Esophagus squamous epithelium (tissue), 5 donors: ENCODE data around the gene KREMEN1. TPM values are rescaled to one million over a fixed set of nuclear protein-coding genes. Genes with fewer than 3 reads are reported as not detected.
A peak's percentile ranks its signal among the peaks of the same experiment; 100 is the strongest.

Experiments used
- DNase-seq: peaks from one replicate; lab custom pipeline; 2025; lab: John Stamatoyannopoulos, UW
- H3K27ac ChIP-seq, 4 donors: fragments of 200-600 bp; sonication (generic); one replicate each; pipeline ENCODE4 v1.5.1; 2016 to 2019; ENCODE audit warnings: mild to moderate bottlenecking in 1 of 4
- H3K27me3 ChIP-seq, 4 donors: fragments of 200-600 bp; sonication (generic); 1 replicate in 3 of 4; 2 replicates in 1 of 4; pipeline versions ENCODE4 v1.5.1 to v1.6.0; 2017 to 2021; ENCODE audit warnings: antibody characterized with exemption in 1 of 4
- H3K36me3 ChIP-seq, 3 donors: fragments of 200-600 bp; sonication (generic); one replicate each; pipeline ENCODE4 v1.5.1; 2016 to 2019
- H3K4me1 ChIP-seq, 3 donors: fragments of 200-600 bp; sonication (generic); one replicate each; pipeline ENCODE4 v1.5.1; 2017 to 2019
- H3K4me3 ChIP-seq, 4 donors: fragments of 200-600 bp; sonication (generic); 1 replicate in 3 of 4; 2 replicates in 1 of 4; pipeline ENCODE4 v1.5.1; 2016 to 2019; ENCODE audit warnings: mild to moderate bottlenecking in 2 of 4, moderate library complexity in 1 of 4
- H3K9me3 ChIP-seq, 3 donors: fragments of 200-600 bp; sonication (generic); one replicate each; pipeline ENCODE4 v1.5.1; 2016 to 2019
- POLR2A ChIP-seq, 4 donors: fragments of 450-650 bp; IDR thresholded peaks; one replicate each; pipeline ENCODE4 v1.6.1; 2017; ENCODE audit warnings: antibody characterized with exemption in 4 of 4, mild to moderate bottlenecking in 4 of 4, moderate library complexity in 3 of 4
- WGBS, 2 donors: methylation state at CpG; one replicate each; pipeline ENCODE4 v1.1.5; 2018; 5-methylcytosine and 5-hydroxymethylcytosine counted together
- intact Hi-C: fragments of 100-400 bp; cut with DNase I; formaldehyde crosslinking; loops from one replicate; pipeline ENCODE4 v1.15.0; 2022
- total RNA-seq, 4 donors: library from RNA; depleted of rRNA; stranded (reverse); fragments of >200 nt; gene quantifications; one replicate each; pipeline ENCODE4 v1.1.0, GENCODE V29; 2016
- TF ChIP-seq, protein P1 (sequence below), 6 experiments: fragments of 450-650 bp in 4 of 6; fragments of 200-600 bp in 2 of 6; sonication (generic) in 2 of 6; IDR thresholded peaks; one replicate each; pipeline ENCODE4 v1.5.1; 2016 to 2019; ENCODE audit warnings: antibody characterized with exemption in 6 of 6, mild to moderate bottlenecking in 4 of 6, moderate library complexity in 4 of 6
- donor health status: DM: yes; HTN: yes; CAD: no.

KREMEN1 gene
- total RNA-seq, 4 donors from 2014 or later: 34.3 to 64.8 (median 47.7) TPM

- Histone ChIP-seq H3K36me3 (no peaks in the 10 kb centered on the region), H3K9me3 (no peaks in the 10 kb centered on the region), H3K27me3 (no peaks in the 10 kb centered on the region), H3K4me1 (peaks cover 18 to 37% (median 26%) of the 10 kb centered on the region in 3 donors), H3K27ac (peak overlapping the region; percentile 65 to 90 (median 83)), H3K4me3 (peak overlapping the region; percentile 18 to 71 (median 50))
- no peak for DNase-seq
- TF ChIP-seq, protein P1, sequence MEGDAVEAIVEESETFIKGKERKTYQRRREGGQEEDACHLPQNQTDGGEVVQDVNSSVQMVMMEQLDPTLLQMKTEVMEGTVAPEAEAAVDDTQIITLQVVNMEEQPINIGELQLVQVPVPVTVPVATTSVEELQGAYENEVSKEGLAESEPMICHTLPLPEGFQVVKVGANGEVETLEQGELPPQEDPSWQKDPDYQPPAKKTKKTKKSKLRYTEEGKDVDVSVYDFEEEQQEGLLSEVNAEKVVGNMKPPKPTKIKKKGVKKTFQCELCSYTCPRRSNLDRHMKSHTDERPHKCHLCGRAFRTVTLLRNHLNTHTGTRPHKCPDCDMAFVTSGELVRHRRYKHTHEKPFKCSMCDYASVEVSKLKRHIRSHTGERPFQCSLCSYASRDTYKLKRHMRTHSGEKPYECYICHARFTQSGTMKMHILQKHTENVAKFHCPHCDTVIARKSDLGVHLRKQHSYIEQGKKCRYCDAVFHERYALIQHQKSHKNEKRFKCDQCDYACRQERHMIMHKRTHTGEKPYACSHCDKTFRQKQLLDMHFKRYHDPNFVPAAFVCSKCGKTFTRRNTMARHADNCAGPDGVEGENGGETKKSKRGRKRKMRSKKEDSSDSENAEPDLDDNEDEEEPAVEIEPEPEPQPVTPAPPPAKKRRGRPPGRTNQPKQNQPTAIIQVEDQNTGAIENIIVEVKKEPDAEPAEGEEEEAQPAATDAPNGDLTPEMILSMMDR (IDR thresholded peaks at IDR 0.05): no peak
- TF ChIP-seq POLR2A (IDR thresholded peaks at IDR 0.05): no peak
- 16 to 33% methylated on average over 14 to 19 of the region's 20 CpGs for WGBS, 2 donors
- intact Hi-C loops: no loop called here
These were observed 42.7 kb upstream of the KREMEN1 start for GRCh38 chr22:29030016-29030617.

- intact Hi-C loops: no loop called here
- WGBS, 2 donors: 7 to 8% methylated on average over 8 to 16 of the region's 32 CpGs
- DNase-seq: no peak
- H3K36me3 ChIP-seq: no peaks in the 10 kb centered on the region
- TF ChIP-seq, protein P1 (IDR thresholded peaks at IDR 0.05): no peak
- no peak for TF ChIP-seq POLR2A (IDR thresholded peaks at IDR 0.05)
- no peaks in the 10 kb centered on the region for H3K27me3 ChIP-seq
- H3K27ac ChIP-seq: peak overlapping the region; percentile 65 to 90 (median 83)
- H3K4me3 ChIP-seq: peak overlapping the region; percentile 18 to 71 (median 50)
- no peaks in the 10 kb centered on the region for H3K9me3 ChIP-seq
- H3K4me1 ChIP-seq: peaks cover 18 to 37% (median 26%) of the 10 kb centered on the region in 3 donors
These were observed 42.1 kb upstream of the KREMEN1 start for GRCh38 chr22:29030618-29031226.

GRCh38 chr22:29031227-29032011, 41.4 kb upstream of the KREMEN1 start:
- Histone ChIP-seq H3K36me3 (no peaks in the 10 kb centered on the region), H3K4me3 (peak overlapping the region in 3 of 4 donors; percentile 48 to 71 (median 51)), H3K27ac (peak overlapping the region; percentile 65 to 90 (median 83)), H3K27me3 (no peaks in the 10 kb centered on the region), H3K4me1 (peaks cover 18 to 37% (median 26%) of the 10 kb centered on the region in 3 donors), H3K9me3 (no peaks in the 10 kb centered on the region)
- WGBS, 2 donors: 46 to 54% methylated on average over 11 to 16 of the region's 18 CpGs
- intact Hi-C loops: no loop called here
- DNase-seq: no peak
- TF ChIP-seq POLR2A (IDR thresholded peaks at IDR 0.05): peak in 1 of 4 donors; percentile 7
- TF ChIP-seq, protein P1 (IDR thresholded peaks at IDR 0.05): peak in 1 of 6 experiments; percentile 12

DNA sequence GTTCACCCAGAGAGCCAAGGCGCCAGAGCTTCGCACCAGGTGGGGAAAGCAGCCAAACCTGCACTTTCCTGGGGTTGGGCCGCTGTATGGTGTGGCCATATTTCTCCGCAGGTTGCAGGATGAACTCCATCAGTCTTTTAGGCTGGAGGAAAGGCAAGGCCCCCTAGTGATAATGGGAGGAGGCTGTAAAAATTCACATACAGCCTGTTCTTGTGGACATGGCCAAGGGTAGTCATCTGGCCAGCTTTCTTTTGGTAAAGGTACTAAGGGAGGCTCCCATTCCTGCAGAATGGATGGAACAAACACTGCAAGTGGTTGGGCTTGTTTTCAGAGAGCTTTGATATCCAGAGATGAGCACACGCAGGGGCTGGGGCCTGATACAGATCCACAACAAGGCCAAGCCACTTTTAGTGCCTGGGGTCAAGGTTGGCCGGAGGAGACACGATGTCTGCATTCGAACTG, 40.8 kb upstream of the KREMEN1 start:
- peak overlapping the region in 2 of 4 donors; percentile 9 to 71 for H3K4me3 ChIP-seq
- TF ChIP-seq, protein P1 (IDR thresholded peaks at IDR 0.05): no peak
- no peak for TF ChIP-seq POLR2A (IDR thresholded peaks at IDR 0.05)
- intact Hi-C loops: no loop called here

More for the DNA sequence above, 40.8 kb upstream of the KREMEN1 start:
- H3K9me3 ChIP-seq: no peaks in the 10 kb centered on the region
- DNase-seq: no peak
- peak overlapping the region; percentile 65 to 90 (median 83) for H3K27ac ChIP-seq
- H3K27me3 ChIP-seq: no peaks in the 10 kb centered on the region
- 78 to 80% methylated on average over 6 to 7 of the region's 8 CpGs for WGBS, 2 donors
- H3K36me3 ChIP-seq: no peaks in the 10 kb centered on the region
- H3K4me1 ChIP-seq: peaks cover 18 to 37% (median 26%) of the 10 kb centered on the region in 3 donors
